ENCODE data around the gene FBXW12. TPM values are rescaled to one million over a fixed set of nuclear protein-coding genes. Genes with fewer than 3 reads are reported as not detected.
"Not testable (repeated sequence)": the region's sequence is repeated elsewhere in the genome, so short reads cannot be mapped to it uniquely, and the experiment has no call there.

FBXW12 gene, protein sequence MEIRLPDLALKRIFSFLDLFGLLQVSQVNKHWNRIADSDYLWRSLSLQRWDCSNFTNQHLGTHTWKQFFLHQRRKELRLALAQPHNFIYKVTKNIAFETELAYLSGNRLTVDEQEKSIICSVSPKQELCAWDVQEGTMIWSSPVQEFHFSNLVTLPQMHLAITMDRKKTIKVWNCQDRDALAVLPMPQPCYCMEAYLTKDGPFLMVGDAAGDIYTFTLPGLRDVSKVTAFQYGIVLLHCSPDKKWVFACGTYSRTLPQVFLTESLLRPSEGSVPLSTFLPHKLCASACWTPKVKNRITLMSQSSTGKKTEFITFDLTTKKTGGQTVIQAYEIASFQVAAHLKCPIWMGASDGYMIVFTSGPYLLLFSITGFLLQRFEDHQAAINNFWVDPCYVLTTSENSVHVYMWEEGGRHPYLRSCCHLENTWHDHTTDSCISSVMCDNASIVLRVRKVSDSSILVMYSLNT
- total RNA-seq (2014; rRNA removed): not detected in 2 replicates
- not detected for polyA plus RNA-seq (2012)

DNA sequence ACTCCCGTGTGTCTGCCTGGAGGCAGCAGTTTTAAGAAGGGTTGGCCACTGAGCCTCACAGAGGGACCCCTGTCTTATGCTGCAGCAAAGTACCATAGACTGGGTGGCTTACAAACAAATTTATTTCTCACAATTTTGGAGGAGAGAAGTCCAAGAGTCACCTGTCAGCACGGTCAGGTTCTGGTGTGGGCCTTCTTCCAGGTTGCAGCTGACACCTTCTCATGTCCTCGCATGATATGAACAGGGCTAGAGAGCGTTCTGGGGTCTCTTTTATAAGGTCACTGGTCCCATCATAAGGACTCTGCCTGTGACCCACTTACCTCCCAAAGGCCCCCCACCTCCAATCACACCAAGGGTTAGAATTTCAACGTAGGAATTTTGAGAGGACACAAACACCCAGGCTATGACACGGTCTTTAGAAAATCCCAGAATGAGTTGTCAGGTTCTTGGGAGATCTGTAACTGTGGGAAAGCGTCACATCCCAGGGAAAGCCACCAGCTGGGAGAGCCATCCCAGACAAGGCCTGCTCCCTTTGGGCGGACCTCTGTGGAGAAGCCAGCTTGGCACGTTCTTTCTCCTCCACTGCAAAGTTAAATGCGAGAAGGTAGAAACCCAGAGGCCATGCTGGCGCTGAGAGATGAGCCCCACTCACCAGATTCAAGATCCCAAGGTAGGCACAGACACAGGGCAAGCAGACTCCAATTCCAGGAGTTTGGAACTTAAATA is at the start of gene FBXW12:
TSS of gene FBXW12 (plus strand) at position 569 of the 726 bp plus-strand sequence. CDS start 549 bp downstream, outside the sequence.
- DNase-seq (ENCODE audit: low read depth): no peak

DNA sequence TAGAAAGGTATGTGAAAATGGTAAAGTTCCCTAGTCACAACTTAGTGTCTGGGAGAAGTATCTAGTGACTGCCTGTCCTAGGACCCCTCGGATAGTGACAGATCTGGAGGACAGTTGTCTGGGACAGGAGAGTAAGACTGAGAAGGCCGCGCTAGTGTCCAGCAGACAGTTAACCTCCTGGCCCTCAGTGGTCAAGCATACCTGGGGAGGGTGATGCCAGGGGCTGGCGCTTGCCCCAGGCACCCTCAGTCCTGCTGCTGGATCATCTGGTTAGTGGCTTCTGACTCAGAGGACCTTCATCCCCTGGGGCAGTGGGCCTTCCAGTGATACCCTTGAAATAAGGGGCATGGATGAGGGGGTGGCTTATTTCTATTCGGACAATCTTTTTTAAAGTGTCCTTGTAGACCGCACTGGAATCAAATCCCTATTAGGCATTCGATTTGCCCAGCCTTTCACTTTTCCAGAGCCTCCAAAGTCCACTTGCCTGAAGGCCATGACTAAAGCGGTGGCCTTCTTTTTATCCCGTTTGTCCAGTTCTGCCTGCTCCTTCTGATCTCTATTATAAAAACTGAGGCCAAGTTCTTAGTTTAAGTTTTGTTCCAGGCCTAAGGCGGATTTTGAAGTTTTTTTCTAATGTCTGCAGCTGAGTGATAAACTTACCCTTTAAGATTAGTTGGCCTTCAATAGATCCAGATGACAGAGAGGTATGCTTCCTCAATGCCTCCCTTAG is 40.1 kb upstream of the FBXW12 start:
- DNase-seq (ENCODE audit: low read depth): not testable (repeated sequence)

DNA sequence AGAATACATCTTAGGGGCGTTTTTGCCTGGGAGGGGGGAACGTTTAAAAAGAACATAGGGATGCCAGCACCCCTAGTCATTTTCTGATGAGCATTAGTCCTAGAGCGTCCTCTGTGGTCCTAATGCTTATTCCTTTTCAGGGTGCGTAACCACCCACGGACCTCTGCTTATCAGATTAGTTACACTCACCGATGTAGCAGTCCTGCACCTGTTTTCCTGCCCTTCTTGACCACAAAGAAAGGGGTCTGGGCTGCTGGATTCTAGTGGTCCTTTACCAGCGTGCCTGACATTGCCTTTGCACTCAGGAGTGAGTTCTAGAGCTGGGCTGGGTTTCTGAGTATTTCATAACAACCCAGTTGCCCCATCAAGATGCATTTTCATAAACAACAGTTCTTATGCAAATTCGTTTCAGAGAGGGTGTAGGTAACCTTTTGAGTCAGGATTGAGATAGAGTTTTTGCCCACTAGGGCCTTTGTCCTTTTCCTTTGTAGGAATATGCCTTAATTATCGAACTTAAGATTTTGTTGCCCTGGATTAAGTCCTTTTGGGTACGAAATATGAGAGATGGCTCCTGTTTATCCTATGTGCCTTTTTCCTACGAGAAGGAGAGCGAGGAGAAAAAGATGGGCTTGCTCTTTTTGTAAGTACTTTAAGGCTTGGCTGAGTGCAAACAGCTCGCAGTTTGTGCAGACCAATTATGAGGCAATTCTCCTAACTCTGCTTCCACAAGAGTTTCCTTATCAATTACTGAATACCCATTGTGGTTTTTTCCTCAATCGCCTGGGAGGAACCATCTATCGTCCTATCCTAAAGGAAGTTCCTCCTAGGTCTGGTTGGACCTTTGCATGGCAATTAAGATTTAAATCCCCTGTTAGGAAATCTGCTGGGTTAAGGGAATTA is 38.4 kb upstream of the FBXW12 start, which contains the start of gene SPINK8:
TSS of gene SPINK8 (minus strand) at position 316 of the 900 bp plus-strand sequence. CDS start 5,320 bp downstream, outside the sequence.
- not testable (repeated sequence) for DNase-seq (ENCODE audit: low read depth)

DNA sequence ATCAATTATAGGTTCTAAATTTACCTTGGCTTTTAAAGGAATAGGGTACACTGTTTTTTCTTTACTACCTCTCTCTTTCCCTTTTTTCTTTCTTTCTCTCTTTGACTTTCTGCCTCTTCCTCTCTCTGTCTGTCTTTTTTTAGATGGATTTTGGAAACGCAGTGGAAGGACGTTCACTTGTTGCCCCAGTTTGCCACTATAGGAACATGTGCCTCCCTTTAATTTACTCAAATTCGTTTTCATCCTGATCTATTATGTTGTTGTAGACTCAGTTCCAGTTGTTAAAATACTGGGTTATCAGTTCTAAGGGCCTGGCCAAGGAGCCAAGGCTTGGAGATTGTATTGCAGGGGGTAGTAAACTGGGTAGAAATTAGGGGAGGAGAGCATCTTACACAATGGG is 37.4 kb upstream of the FBXW12 start:
- DNase-seq (ENCODE audit: low read depth): no peak

DNA sequence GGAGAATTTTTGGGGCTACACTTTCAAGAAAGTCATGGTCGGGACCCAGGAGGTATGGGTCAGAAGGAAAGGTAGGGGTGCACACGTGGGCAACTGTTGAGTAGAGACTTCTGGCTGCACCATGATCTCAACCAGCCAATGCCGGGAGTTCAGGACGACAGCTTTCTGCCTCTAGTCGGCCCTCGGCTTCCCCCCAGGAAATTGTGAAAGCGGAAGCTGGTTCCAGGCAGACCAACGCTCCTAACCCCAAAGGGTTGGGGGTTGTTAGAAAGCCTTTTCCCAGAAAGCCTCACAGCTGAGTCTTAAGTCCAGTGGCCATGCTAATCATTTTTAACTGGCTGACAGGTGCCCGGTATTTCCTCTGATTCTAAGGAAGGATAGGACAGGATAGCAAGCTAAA is 36.7 kb upstream of the FBXW12 start:
- DNase-seq (ENCODE audit: low read depth): not testable (repeated sequence)

DNA sequence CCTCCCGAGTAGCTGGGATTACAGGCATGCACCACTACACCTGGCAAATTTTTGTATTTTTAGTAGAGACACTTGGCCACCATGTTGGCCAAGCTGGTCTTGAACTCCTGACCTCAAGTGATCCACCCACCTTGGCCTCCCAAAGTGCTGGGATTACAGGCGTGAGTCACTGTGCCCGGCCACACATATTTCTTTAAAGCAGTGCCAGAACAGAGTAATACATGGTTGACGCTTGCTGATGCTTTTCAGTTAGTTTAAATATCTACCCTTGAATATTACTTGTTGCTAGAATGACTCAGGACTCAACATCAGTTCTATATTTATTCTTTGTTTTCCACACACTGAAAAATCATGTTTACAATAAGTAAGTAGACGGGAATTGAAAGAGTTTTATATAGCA is 34.5 kb upstream of the FBXW12 start:
- DNase-seq (ENCODE audit: low read depth): peak; percentile 63

DNA sequence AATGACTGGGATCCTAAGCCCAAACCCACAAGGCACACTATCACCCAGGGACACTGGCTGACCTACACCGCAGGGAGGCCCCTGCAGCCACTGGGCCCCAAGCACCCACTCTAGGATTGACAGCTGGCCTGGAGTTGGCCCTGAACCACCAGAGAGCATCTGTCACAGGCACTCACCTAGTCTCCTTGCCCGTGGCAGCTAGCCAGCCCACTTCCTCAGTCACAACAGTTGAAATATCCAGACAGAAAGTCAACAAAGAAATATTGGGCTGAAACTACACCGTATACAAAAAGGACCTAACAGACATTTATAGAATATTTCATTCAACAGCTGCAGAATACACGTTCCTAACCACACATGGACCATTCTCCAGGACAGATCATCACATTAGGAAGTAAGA is 33.4 kb upstream of the FBXW12 start:
- DNase-seq (ENCODE audit: low read depth): peak; percentile 77

DNA sequence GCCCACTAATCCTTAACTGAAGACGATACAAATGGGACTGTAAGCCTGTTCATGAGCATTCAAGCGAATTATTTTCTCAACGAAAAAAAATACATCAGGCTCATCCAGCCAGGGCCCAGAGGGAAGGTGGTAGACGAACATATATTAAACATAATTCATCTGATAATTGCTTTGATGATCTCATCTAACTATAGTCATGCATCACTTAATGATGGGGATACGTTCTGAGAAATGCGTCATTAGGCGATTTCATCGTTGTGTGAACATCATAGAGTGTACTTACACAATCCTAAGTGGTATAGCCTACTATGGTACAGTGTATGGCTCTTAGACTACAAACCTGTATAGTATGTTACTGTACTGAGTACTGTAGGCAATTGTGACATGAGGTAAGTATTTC is 28.6 kb upstream of the FBXW12 start:
- no peak for DNase-seq (ENCODE audit: low read depth)

DNA sequence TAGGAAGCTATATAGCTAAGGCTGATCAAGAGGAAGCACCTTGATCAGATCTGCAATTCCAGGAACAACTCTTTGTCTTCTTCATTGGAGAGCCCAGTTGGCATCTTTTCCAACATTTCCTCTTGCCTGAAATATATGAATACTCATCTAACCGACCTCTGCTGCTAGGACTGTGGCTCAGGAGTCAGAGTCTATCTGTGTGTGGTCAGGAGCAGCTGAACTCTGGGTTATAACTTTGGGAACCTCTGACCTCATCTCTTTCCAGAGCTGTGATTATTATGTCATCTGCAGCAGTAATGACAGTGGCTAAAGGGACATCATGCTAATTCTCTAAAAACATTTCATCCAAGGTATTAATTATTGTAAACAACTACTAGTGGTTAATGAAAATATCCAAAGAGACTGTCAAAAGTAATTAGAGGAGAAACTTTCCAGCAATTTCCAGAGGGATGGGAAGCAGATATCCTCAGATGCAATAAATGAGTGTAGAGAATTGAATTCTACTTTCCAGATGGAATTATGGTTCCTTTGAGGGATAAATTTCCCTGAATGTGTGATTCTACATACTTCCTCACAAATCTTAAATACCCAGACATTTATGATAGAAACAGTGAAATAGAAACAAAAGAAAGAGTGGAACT is 27.0 kb upstream of the FBXW12 start:
- peak; percentile 37 for DNase-seq (ENCODE audit: low read depth)

DNA sequence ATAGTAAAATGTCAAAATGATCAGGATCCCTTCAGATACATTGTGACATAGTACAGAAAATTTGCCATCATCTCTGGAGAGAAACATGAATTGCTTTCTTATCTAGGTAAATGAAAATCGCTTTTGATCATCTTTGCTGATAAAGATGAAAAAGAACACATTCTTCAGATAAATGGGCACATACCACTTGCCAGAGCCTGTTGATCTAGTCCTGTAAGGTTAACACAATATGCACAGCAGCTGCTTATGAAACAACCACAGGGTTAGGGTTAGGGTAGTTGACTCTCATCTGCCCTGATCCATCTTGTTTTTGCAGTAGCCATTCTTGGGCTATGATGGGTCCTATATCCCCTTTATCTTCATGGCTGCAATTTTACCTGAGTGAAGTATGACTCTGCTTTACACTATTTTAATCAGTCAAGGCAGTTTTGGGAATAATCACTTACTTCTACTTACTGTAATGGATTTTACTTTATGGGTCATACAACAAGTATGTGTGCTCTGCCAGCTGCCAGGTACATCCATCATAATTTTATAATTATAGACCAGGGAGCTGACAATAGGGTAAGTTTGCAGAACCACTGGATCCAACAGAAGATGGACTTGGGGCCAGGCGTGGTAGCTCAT is 26.0 kb upstream of the FBXW12 start:
- DNase-seq (ENCODE audit: low read depth): peak; percentile 40

DNA sequence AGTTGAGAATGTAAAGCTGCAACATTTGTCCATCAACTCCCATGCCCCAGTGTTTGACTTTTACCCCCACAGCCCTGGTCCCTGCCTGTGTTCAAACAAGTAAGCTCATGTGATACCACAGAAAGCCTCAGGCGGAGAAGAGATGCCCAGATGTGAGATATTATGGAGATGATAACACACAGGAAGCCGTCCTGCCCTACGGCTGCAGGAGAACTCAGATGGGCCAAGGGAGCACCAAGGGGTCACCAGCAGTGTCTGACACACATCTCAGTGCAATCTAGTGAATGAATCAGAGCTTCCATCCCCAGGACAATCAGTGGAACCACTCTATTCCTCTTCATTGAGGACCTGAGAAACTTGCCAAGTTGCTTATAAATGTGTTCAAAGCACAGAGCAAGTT is 24.5 kb upstream of the FBXW12 start:
- no peak for DNase-seq (ENCODE audit: low read depth)

DNA sequence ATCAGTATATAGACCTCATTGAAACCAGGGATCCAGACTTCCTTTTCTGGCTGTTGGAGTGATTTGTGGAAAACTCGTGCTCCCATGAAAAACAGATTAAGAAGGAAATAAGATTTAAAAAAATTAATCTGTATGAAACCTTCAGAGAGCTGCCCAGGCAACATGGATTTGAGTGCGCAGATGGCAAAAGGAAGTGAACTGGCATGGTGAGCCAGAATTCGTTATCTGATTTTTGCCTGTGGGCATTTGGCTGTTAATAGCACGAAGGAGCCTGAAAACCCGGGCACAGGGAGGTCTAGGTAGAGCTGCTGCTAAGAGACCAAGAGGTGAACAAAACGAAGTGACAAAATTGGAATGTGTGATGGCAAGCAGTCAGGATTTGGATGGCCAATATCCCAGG is 19.5 kb upstream of the FBXW12 start:
- DNase-seq (ENCODE audit: low read depth): no peak

DNA sequence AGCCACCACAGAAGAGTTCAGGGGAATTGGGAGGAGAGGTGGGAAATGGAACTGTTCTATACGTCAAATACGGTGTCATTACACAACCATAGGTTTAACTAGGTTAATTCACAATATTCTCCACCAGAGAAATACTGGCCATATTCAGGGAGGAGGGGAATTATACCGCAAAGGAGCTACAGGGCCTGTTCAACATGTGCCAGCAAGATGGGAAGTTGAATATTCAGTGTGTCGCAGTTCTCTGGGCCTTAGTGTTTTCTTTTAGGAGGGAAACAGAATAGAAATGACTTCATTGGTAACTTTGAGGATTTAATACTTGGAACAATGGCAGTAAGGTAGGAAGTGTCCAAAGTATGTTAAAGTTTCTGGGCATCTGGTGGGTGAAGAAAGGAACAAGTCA is 18.0 kb upstream of the FBXW12 start:
- no peak for DNase-seq (ENCODE audit: low read depth)

DNA sequence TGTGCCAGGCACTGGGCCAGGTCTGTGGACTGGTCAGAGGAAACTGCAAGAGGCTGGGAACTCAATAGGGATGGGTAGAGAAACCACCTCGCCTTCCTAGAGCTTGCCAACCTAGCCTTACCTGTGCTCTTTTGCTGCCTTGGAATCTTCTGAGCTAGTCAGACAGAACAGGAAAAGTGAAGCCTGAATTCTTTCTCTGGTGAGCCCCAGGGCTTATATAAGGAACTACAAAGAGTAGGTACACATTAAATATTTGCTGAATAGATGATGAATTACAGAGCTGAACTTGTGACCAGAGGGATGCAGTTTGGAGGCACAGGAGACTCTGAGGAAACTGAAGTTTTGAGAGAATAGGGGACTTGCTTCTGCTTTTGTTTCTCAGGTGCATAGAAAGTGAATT is 15.6 kb upstream of the FBXW12 start:
- no peak for DNase-seq (ENCODE audit: low read depth)

DNA sequence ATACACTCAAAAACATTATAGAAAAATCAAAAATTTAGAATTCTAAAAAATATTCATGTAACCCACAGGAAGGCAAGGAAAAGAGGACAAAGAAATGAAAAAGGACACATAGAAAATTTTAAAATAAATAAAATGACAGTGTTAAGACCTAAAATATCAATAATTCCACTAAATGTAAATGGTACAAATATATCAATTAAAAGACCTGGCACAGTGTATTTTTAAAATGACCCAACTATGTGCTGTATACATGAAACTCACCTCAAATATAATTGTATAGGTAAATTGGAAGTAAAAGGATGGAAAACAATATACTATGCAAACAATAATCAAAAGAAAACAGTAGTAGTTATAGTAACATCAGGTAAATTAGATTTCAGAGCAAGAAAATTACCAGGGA is 10.1 kb upstream of the FBXW12 start:
- no peak for DNase-seq (ENCODE audit: low read depth)

DNA sequence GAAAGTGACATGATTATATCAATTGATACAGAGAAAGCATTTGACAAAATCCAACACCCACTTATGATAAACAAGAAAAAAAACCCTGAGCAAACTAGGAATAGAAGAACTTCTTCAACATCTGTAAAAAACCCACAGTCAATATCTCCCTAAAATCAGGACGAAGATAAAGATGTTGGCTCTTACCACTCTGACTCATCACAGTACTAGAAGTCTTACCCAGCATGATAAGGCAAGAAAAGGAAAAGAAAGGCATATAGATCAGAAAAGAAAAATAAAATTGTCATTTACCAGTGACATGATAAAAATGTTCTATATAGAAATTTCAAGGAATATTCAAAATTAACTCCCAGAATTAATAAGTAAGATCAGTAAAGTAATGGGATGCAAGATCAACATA is 7.2 kb upstream of the FBXW12 start:
- no peak for DNase-seq (ENCODE audit: low read depth)

DNA sequence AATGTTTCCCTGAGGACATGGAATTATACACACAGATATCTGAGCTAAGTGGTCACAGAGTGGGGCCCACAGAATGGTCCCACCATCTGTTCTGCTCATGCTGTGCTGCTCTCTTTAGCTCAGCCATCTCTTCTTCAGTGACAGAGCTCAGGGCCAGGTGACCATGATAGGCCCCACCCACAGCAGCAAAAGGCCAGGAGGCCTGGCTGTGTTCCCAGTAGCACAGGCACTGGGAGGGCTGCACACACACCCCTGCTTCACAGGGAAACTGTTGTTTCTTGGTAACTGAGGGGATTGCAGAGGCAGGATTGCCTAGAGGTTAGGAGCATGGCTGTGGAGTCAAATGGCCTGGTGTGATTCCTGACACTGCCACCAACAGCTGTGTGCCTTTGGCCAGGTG is 4.8 kb upstream of the FBXW12 start:
- DNase-seq (ENCODE audit: low read depth): no peak

DNA sequence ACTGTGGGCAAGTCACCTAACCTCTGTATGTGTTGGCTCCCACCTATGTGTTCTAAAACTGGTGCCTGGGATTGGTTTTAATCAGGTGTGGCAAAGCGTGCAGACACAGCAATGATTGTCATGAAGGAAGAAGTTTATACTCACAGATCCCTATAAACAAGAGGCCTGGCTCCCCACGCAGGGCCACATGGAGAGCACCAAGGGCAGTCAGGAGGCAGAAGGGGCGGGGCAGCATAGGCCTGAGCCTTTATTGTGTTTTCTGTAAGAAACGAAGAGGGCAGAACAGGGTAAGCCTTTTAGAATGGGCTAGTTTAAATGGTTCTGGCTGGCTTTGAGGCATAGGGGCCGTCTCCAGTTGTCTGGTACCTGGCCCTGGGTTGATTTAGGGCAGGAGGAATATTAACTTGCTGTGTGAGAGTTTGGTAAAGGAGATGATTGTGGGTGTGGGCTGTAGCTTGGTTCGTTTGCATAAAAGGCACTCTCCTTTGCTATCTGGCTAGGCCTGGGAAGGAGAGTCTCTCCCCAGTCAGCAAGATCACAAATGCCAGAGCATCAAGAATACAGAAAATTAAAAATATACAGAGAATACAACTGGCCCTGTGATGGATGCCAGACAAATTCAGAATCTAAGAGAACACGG is 2.2 kb upstream of the FBXW12 start:
- no peak for DNase-seq (ENCODE audit: low read depth)

DNA sequence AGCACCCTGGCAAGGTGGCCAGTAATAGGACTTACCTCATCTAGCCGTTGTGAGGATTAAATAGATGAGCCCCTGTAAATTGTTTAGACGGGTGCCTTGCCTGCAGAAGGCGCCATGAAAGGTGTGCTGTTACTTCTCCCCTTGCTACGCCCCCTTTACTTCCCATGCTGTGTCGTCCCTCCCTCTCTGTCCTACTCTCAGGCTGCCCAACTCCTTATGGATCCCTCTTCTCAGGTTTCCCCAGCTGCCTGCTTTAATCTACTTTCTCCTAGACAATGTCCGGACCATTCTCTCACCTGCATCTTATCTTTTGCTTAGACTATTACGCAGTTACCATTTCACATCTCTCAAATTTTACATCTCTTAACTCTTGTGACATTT is 1.7 kb upstream of the FBXW12 start:
- no peak for DNase-seq (ENCODE audit: low read depth)

DNA sequence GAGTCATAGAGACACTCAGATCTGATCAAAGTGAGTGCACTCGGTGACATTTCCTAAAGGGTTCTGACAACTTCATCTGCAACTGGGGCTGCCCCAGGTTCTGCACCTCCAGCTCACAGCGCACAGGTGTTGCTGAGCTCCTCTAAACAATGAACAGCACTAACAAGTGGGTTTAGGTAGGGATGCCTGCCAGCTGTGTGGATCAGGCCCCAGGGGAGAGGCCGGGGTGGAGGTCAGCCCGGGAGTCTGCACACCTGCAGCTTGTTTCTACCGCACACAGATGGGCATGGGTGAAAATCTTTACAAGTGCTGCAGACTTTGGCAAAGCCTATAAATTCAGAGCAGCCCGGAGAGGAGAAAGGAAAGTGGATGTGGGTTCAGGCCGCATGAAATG is 355 bp downstream of the FBXW12 start:
- no peak for DNase-seq (ENCODE audit: low read depth)
